ENCODE results near the gene KLHL21.

The KLHL21 gene

GRCh38 chr1:6599141-6599975 is 3.3 kb downstream of the KLHL21 start:
- no peak for DNase-seq

GRCh38 chr1:6597777-6598131 is 4.9 kb downstream of the KLHL21 start:
- no peak for DNase-seq

DNA sequence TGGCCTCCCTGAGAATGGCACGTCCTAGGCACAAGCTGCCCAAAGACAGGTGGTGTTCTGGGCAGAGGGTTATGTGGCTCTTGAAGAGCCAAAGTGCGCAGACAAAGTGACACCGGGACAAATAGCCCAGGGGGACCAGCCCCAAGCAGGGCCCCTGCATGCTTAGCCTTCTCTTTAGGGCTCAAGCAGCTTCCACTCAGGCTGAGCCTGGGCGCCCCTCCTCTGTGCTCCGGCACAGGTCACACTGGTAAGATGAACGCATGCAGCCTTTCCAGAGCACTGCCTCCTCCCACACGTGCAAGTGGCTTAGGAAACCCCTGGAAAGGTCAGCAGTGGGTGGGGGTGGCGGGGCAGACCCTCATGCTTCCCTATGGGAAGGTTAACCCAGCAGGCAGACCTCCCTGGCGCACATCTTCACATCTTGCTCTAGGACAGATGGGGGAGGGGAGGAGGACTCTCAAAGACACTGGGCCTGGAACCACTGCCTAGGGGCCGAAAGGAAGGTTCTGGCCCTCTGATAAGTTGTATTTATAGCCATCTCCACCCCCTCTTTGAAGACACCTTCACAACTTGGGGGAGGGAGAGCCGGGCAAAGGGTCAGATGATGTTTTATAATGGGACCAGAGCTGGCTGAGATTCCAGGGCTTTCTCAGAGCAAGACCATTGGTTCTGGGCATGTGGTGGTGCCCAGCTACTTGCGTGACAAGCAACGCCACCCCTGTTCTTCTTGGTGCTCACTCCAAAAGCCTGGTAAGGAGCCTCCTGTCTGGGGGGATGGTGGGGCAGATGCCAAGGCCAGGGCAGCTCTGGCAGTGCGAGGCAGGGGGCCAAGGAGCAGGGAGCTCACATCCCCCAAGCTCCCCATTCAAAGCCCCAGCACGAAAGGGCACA is 5.5 kb downstream of the KLHL21 start:
- no peak for DNase-seq

- no peak for DNase-seq
These were observed 6.3 kb downstream of the KLHL21 start for GRCh38 chr1:6596351-6596750.

DNA sequence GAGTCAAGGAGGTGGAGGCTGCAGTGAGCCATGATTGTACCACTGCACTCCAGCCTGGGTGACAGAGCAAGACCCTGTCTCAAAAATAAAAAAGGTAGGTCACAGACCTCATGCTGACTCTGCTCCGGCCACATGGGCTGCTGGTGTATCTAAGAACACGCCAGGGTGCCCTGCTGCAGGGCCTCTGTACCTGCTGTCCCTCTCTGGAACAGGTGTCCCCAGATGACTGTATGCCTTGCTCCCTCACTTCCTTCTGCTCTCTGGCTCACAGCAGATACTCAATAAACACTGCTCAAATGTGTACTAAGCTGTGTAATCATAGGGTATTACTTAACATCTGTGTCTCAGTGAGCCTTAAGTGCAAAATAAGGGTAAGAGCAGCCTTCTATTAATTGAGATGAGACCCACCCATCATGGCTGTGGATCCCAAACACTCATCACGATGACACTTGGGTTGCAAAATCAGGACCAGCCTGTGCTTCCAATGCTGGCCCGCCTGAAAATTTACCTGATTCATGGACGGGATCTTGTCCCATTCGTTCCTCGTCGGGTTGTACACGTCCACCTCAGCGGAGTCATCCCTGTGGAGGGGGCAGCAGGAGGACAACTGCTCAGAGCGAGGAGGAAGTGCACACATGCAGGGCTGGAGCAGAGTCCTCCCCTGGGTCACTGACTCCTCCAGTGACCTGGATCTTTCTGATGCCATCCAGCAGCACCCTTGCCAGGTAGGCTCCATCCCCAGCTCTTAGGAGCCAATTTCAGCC is 7.5 kb downstream of the KLHL21 start:
- DNase-seq = peak; percentile 58

- DNase-seq = no peak
These were observed 8.9 kb downstream of the KLHL21 start for GRCh38 chr1:6593810-6594209.

GRCh38 chr1:6592865-6593593 is 9.6 kb downstream of the KLHL21 start:
- no peak for DNase-seq

DNA sequence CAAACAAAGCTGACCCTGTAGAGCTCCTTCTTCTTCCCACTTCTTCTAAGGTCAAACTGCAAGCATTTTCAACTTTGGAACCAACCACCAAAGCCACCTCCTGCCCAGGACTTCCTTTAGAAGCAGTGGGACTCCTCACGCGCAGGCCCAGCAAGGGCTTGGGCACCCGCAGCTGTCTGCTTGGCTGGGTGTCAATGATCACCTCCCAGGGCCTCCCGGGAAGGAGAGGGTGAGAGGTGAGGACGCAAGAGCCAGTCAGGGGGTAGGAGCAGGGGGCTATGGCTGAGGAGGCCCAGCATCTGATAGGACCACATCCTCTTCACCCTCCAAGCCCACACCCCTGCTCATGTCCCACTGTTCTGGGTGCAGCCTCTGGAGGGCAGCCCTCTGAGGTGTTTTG is 10.2 kb downstream of the KLHL21 start:
- no peak for DNase-seq

DNA sequence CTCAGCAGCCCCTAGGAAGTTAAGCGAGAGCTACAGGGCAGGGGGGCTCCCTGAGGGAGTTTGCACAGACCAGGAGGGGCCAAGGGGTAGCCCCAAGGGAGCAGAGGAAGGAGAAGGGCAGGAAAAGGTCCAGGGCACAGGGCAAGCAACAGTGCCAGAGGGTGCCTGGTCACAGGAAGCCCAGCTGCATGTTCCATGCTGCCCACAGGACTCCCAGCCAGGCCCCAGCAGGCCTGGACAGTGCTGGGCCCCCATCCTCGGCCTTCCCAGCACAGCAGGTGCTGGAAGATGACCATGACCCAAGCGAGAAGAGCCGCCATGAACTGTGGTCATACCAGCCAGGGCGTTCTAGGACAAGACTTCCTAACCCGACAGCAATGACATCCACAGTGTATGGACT is 11.0 kb downstream of the KLHL21 start:
- no peak for DNase-seq

GRCh38 chr1:6591222-6591621 is 11.4 kb downstream of the KLHL21 start:
- DNase-seq = no peak

- no peak for DNase-seq
These were observed 12.6 kb downstream of the KLHL21 start for GRCh38 chr1:6590046-6590445.

DNA sequence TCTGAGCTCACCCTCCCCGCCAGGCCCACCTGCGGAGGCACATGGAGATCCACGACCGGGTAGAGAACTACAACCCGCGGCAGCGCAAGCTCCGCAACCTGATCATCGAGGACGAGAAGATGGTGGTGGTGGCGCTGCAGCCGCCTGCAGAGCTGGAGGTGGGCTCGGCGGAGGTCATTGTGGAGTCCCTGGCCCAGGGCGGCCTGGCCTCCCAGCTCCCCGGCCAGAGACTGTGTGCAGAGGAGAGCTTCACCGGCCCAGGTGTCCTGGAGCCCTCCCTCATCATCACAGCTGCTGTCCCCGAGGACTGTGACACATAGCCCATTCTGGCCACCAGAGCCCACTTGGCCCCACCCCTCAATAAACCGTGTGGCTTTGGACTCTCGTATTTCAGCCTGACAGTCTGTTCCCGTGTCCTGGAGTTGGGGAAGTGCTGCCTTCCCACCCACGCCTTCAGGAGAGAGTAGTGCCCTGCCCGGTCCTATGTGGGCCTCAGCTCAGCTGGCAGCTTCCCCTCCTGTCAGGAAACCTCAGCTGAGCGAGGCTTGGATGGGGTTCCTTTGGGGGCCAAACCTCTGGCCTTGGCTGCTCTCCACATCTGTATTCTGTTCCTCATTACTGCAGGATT is 13.7 kb downstream of the KLHL21 start:
- no peak for DNase-seq

DNA sequence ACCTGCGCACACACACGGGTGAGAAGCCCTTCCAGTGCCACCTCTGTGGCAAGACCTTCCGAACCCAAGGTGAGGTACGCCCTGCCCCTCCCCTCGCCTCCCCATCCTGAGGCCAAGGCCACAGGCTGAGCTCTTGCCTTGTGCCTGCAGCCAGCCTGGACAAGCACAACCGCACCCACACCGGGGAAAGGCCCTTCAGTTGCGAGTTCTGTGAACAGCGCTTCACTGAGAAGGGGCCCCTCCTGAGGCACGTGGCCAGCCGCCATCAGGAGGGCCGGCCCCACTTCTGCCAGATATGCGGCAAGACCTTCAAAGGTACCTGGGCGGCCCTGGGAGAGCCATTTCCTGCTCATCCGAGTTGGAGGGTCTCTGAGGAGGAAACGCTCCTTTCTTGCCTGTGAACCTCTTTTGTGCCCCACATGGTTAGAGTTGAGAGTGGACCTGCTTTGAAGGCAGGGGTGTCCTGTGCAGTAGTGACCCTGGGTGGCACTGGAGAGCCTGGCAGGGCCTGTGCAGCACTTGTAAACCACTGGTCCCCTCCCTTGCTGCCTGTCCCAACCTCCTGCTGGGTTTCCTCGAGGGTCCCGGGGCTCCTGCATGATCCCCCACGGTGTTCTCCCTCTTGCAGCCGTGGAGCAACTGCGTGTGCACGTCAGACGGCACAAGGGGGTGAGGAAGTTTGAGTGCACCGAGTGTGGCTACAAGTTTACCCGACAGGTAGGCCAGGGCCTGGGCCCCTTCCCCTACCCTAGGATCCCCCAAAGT is 14.4 kb downstream of the KLHL21 start:
- DNase-seq = no peak

GRCh38 chr1:6587261-6588005 is 15.2 kb downstream of the KLHL21 start:
- DNase-seq = no peak

GRCh38 chr1:6586404-6586816 is 16.3 kb downstream of the KLHL21 start:
- no peak for DNase-seq

- DNase-seq = no peak
These were observed 16.8 kb downstream of the KLHL21 start for GRCh38 chr1:6585841-6586240.

DNA sequence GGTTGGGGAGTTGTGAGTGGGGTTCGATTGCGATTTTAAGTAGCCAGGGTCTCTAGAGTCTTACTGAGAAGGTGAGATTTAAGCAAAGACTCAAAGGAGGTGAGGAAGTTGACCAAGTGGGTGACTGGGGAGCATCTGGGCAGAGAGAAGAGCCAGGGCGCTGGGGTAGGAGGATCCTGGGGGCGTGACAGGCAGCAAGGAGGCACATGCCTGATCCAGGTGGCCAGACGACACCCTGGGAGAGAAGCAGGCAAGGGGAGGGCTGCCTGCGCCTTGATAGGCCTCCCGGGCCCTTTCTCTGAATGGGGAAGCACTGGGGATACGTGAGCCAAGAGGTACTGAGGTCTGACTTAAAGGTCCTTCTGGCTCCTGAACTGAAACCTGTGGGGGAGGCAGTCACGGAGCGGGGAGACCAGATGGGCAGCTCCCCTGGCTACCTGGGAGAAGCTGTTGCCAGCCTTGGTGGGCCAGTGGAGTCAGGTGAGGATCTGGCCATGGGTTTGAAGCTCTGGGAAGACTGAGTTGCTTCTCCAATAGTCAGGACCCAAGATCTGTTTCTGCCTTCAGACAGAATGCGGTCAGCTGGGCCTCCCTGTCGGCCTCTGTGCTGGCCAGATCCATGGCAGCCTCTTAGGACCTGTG is 17.5 kb downstream of the KLHL21 start:
- no peak for DNase-seq

DNA sequence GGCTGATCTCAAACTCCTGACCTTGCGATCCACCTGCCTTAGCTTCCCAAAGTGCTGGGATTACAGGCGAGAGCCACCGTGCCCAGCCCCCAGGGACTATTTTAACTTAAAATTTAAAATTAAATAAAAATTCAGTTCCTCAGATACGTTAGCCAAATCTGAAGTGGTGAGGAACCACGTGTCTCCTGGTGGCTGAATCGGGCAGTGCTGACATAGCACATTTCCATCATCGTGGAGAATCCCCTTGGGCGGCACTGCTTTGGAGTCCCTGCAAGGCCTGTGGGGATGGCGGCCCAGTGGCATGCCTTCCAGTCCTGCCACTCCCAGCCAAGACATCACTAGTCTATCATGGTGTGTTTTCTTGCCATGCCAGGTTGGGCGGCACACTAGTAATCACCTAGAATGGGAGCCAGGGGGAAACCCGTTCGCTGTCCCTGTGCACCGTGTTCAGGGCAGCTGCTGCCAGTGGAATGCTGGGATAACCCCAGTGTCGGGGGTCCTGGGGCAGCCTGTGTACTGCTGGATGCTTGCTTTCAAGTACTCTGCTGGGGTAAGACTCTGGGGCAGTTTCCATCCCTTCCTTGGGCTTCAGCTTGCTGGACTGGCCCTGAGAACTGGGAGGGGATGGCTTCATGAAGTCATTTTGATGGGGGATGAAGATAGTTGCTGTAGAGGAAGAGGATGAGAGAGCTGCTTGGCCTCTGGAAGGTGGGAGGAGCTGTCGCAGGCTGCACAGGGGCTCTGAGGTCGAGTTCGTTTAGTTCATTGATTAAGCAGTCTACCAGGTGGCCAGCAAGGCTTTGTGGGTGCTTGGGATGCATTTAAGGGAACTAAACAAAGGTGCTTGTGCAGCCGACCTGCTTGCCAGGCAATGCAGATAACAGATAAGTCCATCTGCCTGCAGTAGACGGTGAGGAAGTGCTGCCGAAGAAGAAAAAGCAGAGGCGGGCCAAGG is 18.3 kb downstream of the KLHL21 start:
- DNase-seq = no peak

GRCh38 chr1:6582370-6582769 is 20.3 kb downstream of the KLHL21 start:
- DNase-seq = no peak

All from NCI-H69 (cell line).